WI38 (cell line): ENCODE measurements around the gene AMOT.

Experiments
- H3K4me3 ChIP-seq: 2 replicates; pipeline ENCODE4 v1.5.1; 2011; ENCODE audit warnings: low read depth, mild to moderate bottlenecking, control low read depth, low read length
- CTCF ChIP-seq: IDR thresholded peaks from 2 replicates; pipeline ENCODE4 v1.5.1; 2012; ENCODE audit warnings: low read depth, mild to moderate bottlenecking, control low read depth, low read length

AMOT gene

GRCh38 chrX:112839856-112840255 is 775 bp downstream of the AMOT start:
- TF ChIP-seq CTCF, result no peak
- peak overlapping the region; percentile 61 for H3K4me3 ChIP-seq

DNA sequence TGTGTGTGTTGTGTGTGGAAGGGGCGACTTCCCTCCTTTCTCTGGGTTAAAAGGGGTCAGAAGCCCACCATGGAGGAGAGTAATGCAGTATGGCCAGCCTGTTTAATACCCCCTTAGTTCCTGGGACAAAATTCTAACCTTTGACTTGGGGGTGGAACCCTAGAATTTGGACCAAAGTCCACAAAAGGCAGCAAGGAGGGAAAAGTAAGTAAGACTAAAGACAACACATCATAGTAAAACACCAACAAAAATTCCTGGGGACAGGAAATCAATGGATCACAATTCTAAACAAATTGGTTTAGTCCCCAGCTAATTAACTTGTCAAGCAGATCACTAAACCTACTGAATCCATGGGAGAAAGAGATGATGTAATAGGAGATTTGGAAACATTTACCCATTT is 3.1 kb downstream of the AMOT start:
- H3K4me3 ChIP-seq, result no peak overlapping the region
- no peak for TF ChIP-seq CTCF

- no peak for TF ChIP-seq CTCF
- no peak overlapping the region for H3K4me3 ChIP-seq
Measured at GRCh38 chrX:112835019-112835418, 5.6 kb downstream of the AMOT start.

- TF ChIP-seq CTCF, result no peak
- H3K4me3 ChIP-seq, result no peak overlapping the region
Measured at GRCh38 chrX:112834031-112834845, 6.4 kb downstream of the AMOT start.

- no peak overlapping the region for H3K4me3 ChIP-seq
Measured at GRCh38 chrX:112832481-112833095, 8.0 kb downstream of the AMOT start.

DNA sequence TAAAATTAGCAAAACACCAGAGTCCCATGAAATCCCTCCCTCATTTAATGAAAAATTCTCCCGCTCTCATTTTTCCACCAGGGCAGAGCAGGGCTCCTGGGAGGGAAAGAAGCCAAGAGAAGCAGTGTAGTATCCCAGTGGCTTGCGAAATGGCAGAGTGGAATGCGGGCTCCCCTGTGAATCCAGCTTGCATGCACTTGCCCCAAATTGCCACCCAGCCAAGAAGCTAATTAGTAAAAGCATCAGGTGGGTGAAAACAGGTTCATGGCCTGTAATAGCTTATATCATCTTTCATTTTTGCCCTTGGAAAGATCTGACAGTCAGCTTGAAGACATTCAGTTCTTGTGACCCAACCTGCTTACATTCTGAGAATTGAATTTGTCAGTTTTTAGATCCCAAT is 10.1 kb downstream of the AMOT start:
- H3K4me3 ChIP-seq, result no peak overlapping the region
- no peak for TF ChIP-seq CTCF

More at GRCh38 chrX:112832481-112833095, 8.0 kb downstream of the AMOT start:
- TF ChIP-seq CTCF, result no peak

DNA sequence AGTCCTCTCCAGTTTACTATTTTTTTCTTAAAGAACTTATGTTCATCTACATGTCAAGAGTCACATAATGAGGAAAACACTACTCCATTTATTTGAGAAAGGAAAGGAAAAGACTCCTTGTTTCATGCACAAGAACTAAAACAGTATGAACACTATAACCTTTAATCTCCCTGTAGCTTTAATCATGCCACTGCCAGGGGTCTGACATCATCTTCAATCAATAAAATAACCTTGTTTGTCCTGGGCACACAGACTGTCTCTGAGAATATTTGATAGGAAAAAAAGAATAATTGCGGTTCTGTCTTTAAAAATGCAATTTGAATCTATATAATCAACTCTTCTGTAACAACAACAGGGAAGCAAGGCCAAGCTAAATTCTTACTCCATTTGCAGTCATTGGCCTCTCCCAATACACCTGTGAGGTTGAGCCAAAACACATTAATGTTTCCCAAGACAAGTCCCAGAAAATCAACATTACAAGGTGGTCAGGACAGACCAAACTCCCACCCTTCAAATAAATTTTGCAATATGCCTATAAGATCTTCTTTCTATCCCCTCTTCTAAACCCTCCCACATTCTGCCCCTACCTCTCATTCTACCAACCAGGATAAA is 13.2 kb downstream of the AMOT start:
- no peak overlapping the region for H3K4me3 ChIP-seq
- TF ChIP-seq CTCF, result no peak
